Activated CD4-positive, alpha-beta T cell treated with anti-CD3 and anti-CD28 coated beads for 36 hours (primary cell): ENCODE data around the gene MCTP1. TPM values are rescaled to one million over a fixed set of nuclear protein-coding genes. Genes with fewer than 3 reads are reported as not detected.

Experiments
- ATAC-seq: fragments of 200-7000 bp; cut with Tn5 transposase; one replicate; pipeline ENCODE4 v1.10.0; 2021; ENCODE audit warnings: mild to moderate bottlenecking, moderate library complexity
- CTCF ChIA-PET: fragments of 350-600 bp; sonication (Branson Sonifier 250); formaldehyde crosslinking; loops from one replicate; lab custom pipeline; 2021; ENCODE audit warnings: antibody characterized with exemption; lab: Charles Lee
- POLR2A ChIA-PET: fragments of 350-600 bp; sonication (Branson Sonifier 250); formaldehyde crosslinking; loops from one replicate; lab custom pipeline; 2021; ENCODE audit warnings: antibody characterized with exemption, inconsistent platforms; lab: Charles Lee
- DNase-seq: peaks from one replicate; pipeline ENCODE4 v3.0.0-alpha.2; 2020
- H3K27ac Mint-ChIP-seq: one replicate; pipeline ENCODE4 v1.8.0; 2021; ENCODE audit warnings: mixed read lengths
- H3K27me3 Mint-ChIP-seq: one replicate; pipeline ENCODE4 v1.8.0; 2021; ENCODE audit warnings: mixed read lengths
- H3K36me3 Mint-ChIP-seq: one replicate; pipeline ENCODE4 v1.8.0; 2021; ENCODE audit warnings: low read depth, mixed read lengths
- H3K4me1 Mint-ChIP-seq: one replicate; pipeline ENCODE4 v1.8.0; 2021; ENCODE audit warnings: mixed read lengths
- H3K4me3 Mint-ChIP-seq: one replicate; pipeline ENCODE4 v1.8.0; 2021; ENCODE audit warnings: mild to moderate bottlenecking, moderate library complexity, mixed read lengths
- H3K9me3 Mint-ChIP-seq: one replicate; pipeline ENCODE4 v1.8.0; 2021; ENCODE audit warnings: low read depth, mixed read lengths
- intact Hi-C, 2 experiments: fragments of 100-400 bp; cut with DNase I in 1 of 2; cut with micrococcal nuclease in 1 of 2; formaldehyde crosslinking; loops; one replicate each; pipeline versions ENCODE4 v1.14.2 to v1.15.1; 2022 to 2024; cut with DNase I, micrococcal nuclease
- total RNA-seq, 2 experiments: library from RNA; stranded (reverse); gene quantifications; one replicate each; pipeline ENCODE4 v1.2.3, GENCODE V29; 2021

MCTP1 gene
- total RNA-seq, 2 experiments from 2014 or later, result 0.32 to 0.53 TPM

- DNase-seq, result no peak
- ATAC-seq, result no peak
- intact Hi-C loops, result no loop called here
- Mint-ChIP-seq H3K9me3 (no peaks in the 10 kb centered on the region), H3K27me3 (no peaks in the 10 kb centered on the region), H3K4me1 (peaks cover 3% of the 10 kb centered on the region), H3K36me3 (no peaks in the 10 kb centered on the region), H3K27ac (no peak overlapping the region), H3K4me3 (no peak overlapping the region)
- ChIA-PET POLR2A (no interaction called here), CTCF (interaction anchor here (2.3 kb wide), 1 partner anchor 13 kb away, joined by 11 read pairs; no protein-coding TSS in a partner anchor)
These were observed 533.4 kb downstream of the MCTP1 start for GRCh38 chr5:94751460-94751859.

GRCh38 chr5:94750681-94751080 lies 534.2 kb downstream of the MCTP1 start:
- H3K27me3 Mint-ChIP-seq, result no peaks in the 10 kb centered on the region
- no peak for ATAC-seq
- no peaks in the 10 kb centered on the region for H3K9me3 Mint-ChIP-seq
- intact Hi-C loops, result no loop called here
- no peak overlapping the region for H3K4me3 Mint-ChIP-seq
- CTCF ChIA-PET, result interaction anchor here (0.6 kb wide), 1 partner anchor 60 kb away, joined by 3 read pairs; no protein-coding TSS in a partner anchor
- POLR2A ChIA-PET, result no interaction called here
- no peak overlapping the region for H3K27ac Mint-ChIP-seq
- no peaks in the 10 kb centered on the region for H3K36me3 Mint-ChIP-seq
- peaks cover 9% of the 10 kb centered on the region for H3K4me1 Mint-ChIP-seq
- no peak for DNase-seq

- ATAC-seq (no peak), DNase-seq (no peak)
- ChIA-PET CTCF (interaction anchor here (3.1 kb wide), 1 partner anchor 11 kb away, joined by 18 read pairs; no protein-coding TSS in a partner anchor), POLR2A (no interaction called here)
- Mint-ChIP-seq H3K4me3 (no peak overlapping the region), H3K27ac (no peak overlapping the region), H3K9me3 (no peaks in the 10 kb centered on the region), H3K27me3 (no peaks in the 10 kb centered on the region), H3K4me1 (peaks cover 13% of the 10 kb centered on the region), H3K36me3 (no peaks in the 10 kb centered on the region)
- intact Hi-C loops, result no loop called here
These were observed 535.9 kb downstream of the MCTP1 start for GRCh38 chr5:94749042-94749441.

GRCh38 chr5:94748212-94748611 lies 536.7 kb downstream of the MCTP1 start:
- intact Hi-C loops, result no loop called here

GRCh38 chr5:94747371-94747770 lies 537.5 kb downstream of the MCTP1 start:
- Mint-ChIP-seq H3K27ac (no peak overlapping the region), H3K27me3 (no peaks in the 10 kb centered on the region), H3K9me3 (no peaks in the 10 kb centered on the region), H3K4me3 (no peak overlapping the region), H3K36me3 (no peaks in the 10 kb centered on the region), H3K4me1 (peaks cover 13% of the 10 kb centered on the region)
- ChIA-PET POLR2A (no interaction called here), CTCF (interaction anchor here (0.6 to 3.1 kb wide), 3 partner anchors 10 to 1127 kb away, joined by 3 to 18 read pairs (median 3); no protein-coding TSS in a partner anchor)
- DNase-seq (no peak), ATAC-seq (no peak)
- intact Hi-C loops, result no loop called here

More at GRCh38 chr5:94748212-94748611, 536.7 kb downstream of the MCTP1 start:
- no peak overlapping the region for H3K4me3 Mint-ChIP-seq
- POLR2A ChIA-PET, result no interaction called here
- no peaks in the 10 kb centered on the region for H3K27me3 Mint-ChIP-seq
- DNase-seq (no peak), ATAC-seq (no peak)
- peaks cover 13% of the 10 kb centered on the region for H3K4me1 Mint-ChIP-seq
- no peaks in the 10 kb centered on the region for H3K36me3 Mint-ChIP-seq
- H3K27ac Mint-ChIP-seq, result no peak overlapping the region
- H3K9me3 Mint-ChIP-seq, result no peaks in the 10 kb centered on the region
- CTCF ChIA-PET, result interaction anchor here (1.3 to 3.1 kb wide), 2 partner anchors 10 to 27 kb away, joined by 3 to 18 read pairs; no protein-coding TSS in a partner anchor

GRCh38 chr5:94746731-94747124 lies 538.2 kb downstream of the MCTP1 start:
- H3K9me3 Mint-ChIP-seq, result no peaks in the 10 kb centered on the region
- H3K4me3 Mint-ChIP-seq, result no peak overlapping the region
- H3K27me3 Mint-ChIP-seq, result no peaks in the 10 kb centered on the region
- ATAC-seq (no peak), DNase-seq (no peak)
- intact Hi-C loops, result no loop called here
- no peaks in the 10 kb centered on the region for H3K36me3 Mint-ChIP-seq
- POLR2A ChIA-PET, result no interaction called here
- CTCF ChIA-PET, result interaction anchor here (0.7 to 3.1 kb wide), 3 partner anchors 9 to 552 kb away, joined by 3 to 18 read pairs (median 4); no protein-coding TSS in a partner anchor
- H3K27ac Mint-ChIP-seq, result no peak overlapping the region
- H3K4me1 Mint-ChIP-seq, result peaks cover 13% of the 10 kb centered on the region

- no peaks in the 10 kb centered on the region for H3K9me3 Mint-ChIP-seq
- CTCF ChIA-PET, result interaction anchor here (0.7 to 3.1 kb wide), 3 partner anchors 8 to 553 kb away, joined by 3 to 18 read pairs (median 4); no protein-coding TSS in a partner anchor
- POLR2A ChIA-PET, result no interaction called here
- intact Hi-C loops, result no loop called here
- no peak overlapping the region for H3K4me3 Mint-ChIP-seq
- ATAC-seq, result no peak
- peaks cover 13% of the 10 kb centered on the region for H3K4me1 Mint-ChIP-seq
- H3K36me3 Mint-ChIP-seq, result no peaks in the 10 kb centered on the region
- no peaks in the 10 kb centered on the region for H3K27me3 Mint-ChIP-seq
- no peak overlapping the region for H3K27ac Mint-ChIP-seq
- no peak for DNase-seq
These were observed 538.8 kb downstream of the MCTP1 start for GRCh38 chr5:94745786-94746730.

GRCh38 chr5:94744906-94745305 lies 540.0 kb downstream of the MCTP1 start:
- Mint-ChIP-seq H3K4me3 (no peak overlapping the region), H3K27ac (no peak overlapping the region), H3K36me3 (no peaks in the 10 kb centered on the region), H3K27me3 (no peaks in the 10 kb centered on the region), H3K4me1 (peaks cover 13% of the 10 kb centered on the region), H3K9me3 (no peaks in the 10 kb centered on the region)
- POLR2A ChIA-PET, result no interaction called here
- no peak for DNase-seq
- intact Hi-C loops, result no loop called here
- no peak for ATAC-seq
- CTCF ChIA-PET, result no interaction called here

- Mint-ChIP-seq H3K4me1 (peaks cover 10% of the 10 kb centered on the region), H3K4me3 (no peak overlapping the region), H3K36me3 (no peaks in the 10 kb centered on the region), H3K27ac (no peak overlapping the region), H3K9me3 (no peaks in the 10 kb centered on the region), H3K27me3 (no peaks in the 10 kb centered on the region)
- ATAC-seq (no peak), DNase-seq (no peak)
- CTCF ChIA-PET, result interaction anchor here (0.6 kb wide), 1 partner anchor 410 kb away, joined by 5 read pairs; no protein-coding TSS in a partner anchor
- POLR2A ChIA-PET, result no interaction called here
- intact Hi-C loops, result no loop called here
These were observed 542.0 kb downstream of the MCTP1 start for GRCh38 chr5:94742852-94743251.

GRCh38 chr5:94740286-94740685 lies 544.6 kb downstream of the MCTP1 start:
- Mint-ChIP-seq H3K36me3 (no peaks in the 10 kb centered on the region), H3K27me3 (no peaks in the 10 kb centered on the region), H3K9me3 (no peaks in the 10 kb centered on the region), H3K4me3 (no peak overlapping the region), H3K4me1 (peaks cover under 1% of the 10 kb centered on the region), H3K27ac (no peak overlapping the region)
- DNase-seq (no peak), ATAC-seq (no peak)
- ChIA-PET CTCF (no interaction called here), POLR2A (no interaction called here)
- intact Hi-C loops, result no loop called here

- no peak overlapping the region for H3K27ac Mint-ChIP-seq
- DNase-seq (no peak), ATAC-seq (no peak)
- intact Hi-C loops, result loop anchor here (2.0 to 5.0 kb wide), 3 partner anchors 116 to 839 kb away; no protein-coding TSS in a partner anchor
- no peaks in the 10 kb centered on the region for H3K27me3 Mint-ChIP-seq
- no peaks in the 10 kb centered on the region for H3K36me3 Mint-ChIP-seq
- CTCF ChIA-PET, result interaction anchor here (1.6 to 2.6 kb wide), 4 partner anchors 11 to 332 kb away, joined by 4 to 18 read pairs (median 8); no protein-coding TSS in a partner anchor
- POLR2A ChIA-PET, result no interaction called here
- H3K4me3 Mint-ChIP-seq, result no peak overlapping the region
- H3K9me3 Mint-ChIP-seq, result no peaks in the 10 kb centered on the region
- H3K4me1 Mint-ChIP-seq, result no peaks in the 10 kb centered on the region
These were observed 548.4 kb downstream of the MCTP1 start for GRCh38 chr5:94736498-94736897.
